ENCODE results near the gene CELA3A.

Gene CELA3A

GRCh38 chr1:22056936-22057335 is 55.5 kb downstream of the CELA3A start:
- no peak overlapping the region for H3K27ac ChIP-seq
- no peak for TF ChIP-seq ZFX (IDR thresholded peaks at IDR 0.05; ENCODE audit: borderline replicate concordance)
- TF ChIP-seq, protein P1, sequence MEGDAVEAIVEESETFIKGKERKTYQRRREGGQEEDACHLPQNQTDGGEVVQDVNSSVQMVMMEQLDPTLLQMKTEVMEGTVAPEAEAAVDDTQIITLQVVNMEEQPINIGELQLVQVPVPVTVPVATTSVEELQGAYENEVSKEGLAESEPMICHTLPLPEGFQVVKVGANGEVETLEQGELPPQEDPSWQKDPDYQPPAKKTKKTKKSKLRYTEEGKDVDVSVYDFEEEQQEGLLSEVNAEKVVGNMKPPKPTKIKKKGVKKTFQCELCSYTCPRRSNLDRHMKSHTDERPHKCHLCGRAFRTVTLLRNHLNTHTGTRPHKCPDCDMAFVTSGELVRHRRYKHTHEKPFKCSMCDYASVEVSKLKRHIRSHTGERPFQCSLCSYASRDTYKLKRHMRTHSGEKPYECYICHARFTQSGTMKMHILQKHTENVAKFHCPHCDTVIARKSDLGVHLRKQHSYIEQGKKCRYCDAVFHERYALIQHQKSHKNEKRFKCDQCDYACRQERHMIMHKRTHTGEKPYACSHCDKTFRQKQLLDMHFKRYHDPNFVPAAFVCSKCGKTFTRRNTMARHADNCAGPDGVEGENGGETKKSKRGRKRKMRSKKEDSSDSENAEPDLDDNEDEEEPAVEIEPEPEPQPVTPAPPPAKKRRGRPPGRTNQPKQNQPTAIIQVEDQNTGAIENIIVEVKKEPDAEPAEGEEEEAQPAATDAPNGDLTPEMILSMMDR (IDR thresholded peaks at IDR 0.05), result no peak

GRCh38 chr1:22057861-22058260 is 56.4 kb downstream of the CELA3A start:
- H3K27ac ChIP-seq, result no peak overlapping the region
- TF ChIP-seq ZFX (IDR thresholded peaks at IDR 0.05; ENCODE audit: borderline replicate concordance), result no peak
- TF ChIP-seq, protein P1 (IDR thresholded peaks at IDR 0.05), result no peak

Data from 22Rv1 (cell line).